Gastrocnemius medialis (tissue), 4 donors: Measurements from ENCODE around the gene ST8SIA5. TPM values are rescaled to one million over a fixed set of nuclear protein-coding genes. Genes with fewer than 3 reads are reported as not detected.

Experiments used
- ATAC-seq, 2 donors: fragments of 150-250 bp; one replicate each; pipeline ENCODE4 v1.9.1; 2016
- DNase-seq, 2 donors: peaks; one replicate each; pipeline ENCODE4 v3.0.0-alpha.2; 2019
- H3K27ac ChIP-seq, 4 donors: fragments of 200-600 bp; sonication (generic); 1 replicate in 1 of 4; 2 replicates in 3 of 4; pipeline ENCODE4 v1.5.1; 2016 to 2018; ENCODE audit warnings: mild to moderate bottlenecking in 2 of 4, moderate library complexity in 1 of 4
- H3K27me3 ChIP-seq, 3 donors: fragments of 200-600 bp; sonication (generic) in 2 of 3; 1 replicate in 1 of 3; 2 replicates in 2 of 3; pipeline versions ENCODE4 v1.5.1 to v1.6.0; 2016 to 2019; ENCODE audit warnings: mild to moderate bottlenecking in 1 of 3, moderate library complexity in 1 of 3
- H3K36me3 ChIP-seq, 2 donors: fragments of 200-600 bp; sonication (generic) in 1 of 2; one replicate each; pipeline ENCODE4 v1.5.1; 2017 to 2018
- H3K4me1 ChIP-seq, 2 donors: fragments of 200-600 bp; sonication (generic) in 1 of 2; one replicate each; pipeline ENCODE4 v1.5.1; 2016 to 2017; ENCODE audit warnings: mild to moderate bottlenecking in 2 of 2
- H3K4me3 ChIP-seq, 4 donors: fragments of 200-600 bp; sonication (generic) in 3 of 4; 1 replicate in 1 of 4; 2 replicates in 3 of 4; pipeline ENCODE4 v1.5.1; 2016 to 2019; ENCODE audit warnings: mild to moderate bottlenecking in 2 of 4
- H3K9me3 ChIP-seq, 3 donors: fragments of 200-600 bp; sonication (generic) in 2 of 3; 1 replicate in 1 of 3; 2 replicates in 2 of 3; pipeline ENCODE4 v1.5.1; 2016 to 2019
- CTCF ChIP-seq, 5 experiments: fragments of 450-650 bp in 3 of 5; fragments of 200-600 bp in 2 of 5; sonication (generic) in 2 of 5; IDR thresholded peaks in 4 of 5; conservative IDR thresholded peaks in 1 of 5; 1 replicate in 4 of 5; 2 replicates in 1 of 5; pipeline ENCODE4 v1.5.1; 2016 to 2019; ENCODE audit warnings: antibody characterized with exemption in 5 of 5, mild to moderate bottlenecking in 3 of 5, moderate library complexity in 3 of 5
- POLR2A ChIP-seq, 2 donors: fragments of 450-650 bp; IDR thresholded peaks; one replicate each; pipeline ENCODE4 v1.6.1; 2017; ENCODE audit warnings: antibody characterized with exemption in 2 of 2, mild to moderate bottlenecking in 2 of 2, moderate library complexity in 2 of 2
- in situ Hi-C, 4 donors: fragments of 200-750 bp; cut with MboI; loops; one replicate each; pipeline versions ENCODE4 v1.15.0 to v1.8.0; 2017; ENCODE audit warnings: low sequenced_read_pairs in 4 of 4
- intact Hi-C: fragments of 100-400 bp; cut with DNase I; formaldehyde crosslinking; loops from one replicate; pipeline ENCODE4 v1.15.1; 2023; ENCODE audit warnings: low total_unique reads
- total RNA-seq, 4 donors: library from RNA; depleted of rRNA; stranded (reverse); fragments of >200 nt; gene quantifications; one replicate each; pipeline versions ENCODE4 v1.1.0 to v1.2.3, GENCODE V29; 2016

ST8SIA5 gene
- total RNA-seq, 4 donors from 2014 or later = 1.7 to 7.7 (median 3.6) TPM

GRCh38 chr18:46738491-46738890 lies 18.4 kb downstream of the ST8SIA5 start:
- H3K27ac ChIP-seq = no peak overlapping the region
- ATAC-seq (no peak), DNase-seq (no peak)
- no peak for TF ChIP-seq CTCF (IDR thresholded peaks at IDR 0.05 in 4 of 5, conservative IDR thresholded peaks at IDR 0.05 in 1 of 5)
- in situ Hi-C loops (no loop called here), intact Hi-C loops (no loop called here)
- no peaks in the 10 kb centered on the region for H3K9me3 ChIP-seq
- H3K4me3 ChIP-seq = no peak overlapping the region
- no peaks in the 10 kb centered on the region for H3K27me3 ChIP-seq
- no peaks in the 10 kb centered on the region for H3K36me3 ChIP-seq
- H3K4me1 ChIP-seq = no peaks in the 10 kb centered on the region

GRCh38 chr18:46736736-46737135 lies 20.1 kb downstream of the ST8SIA5 start:
- in situ Hi-C loops (no loop called here), intact Hi-C loops (no loop called here)
- no peak for TF ChIP-seq CTCF (IDR thresholded peaks at IDR 0.05 in 4 of 5, conservative IDR thresholded peaks at IDR 0.05 in 1 of 5)
- TF ChIP-seq POLR2A (IDR thresholded peaks at IDR 0.05) = no peak
- Histone ChIP-seq H3K4me3 (no peak overlapping the region), H3K27ac (no peak overlapping the region), H3K4me1 (no peaks in the 10 kb centered on the region), H3K27me3 (no peaks in the 10 kb centered on the region), H3K9me3 (no peaks in the 10 kb centered on the region), H3K36me3 (no peaks in the 10 kb centered on the region)
- ATAC-seq (no peak), DNase-seq (no peak)

- no peaks in the 10 kb centered on the region for H3K36me3 ChIP-seq
- H3K27me3 ChIP-seq = no peaks in the 10 kb centered on the region
- DNase-seq = no peak
- no peaks in the 10 kb centered on the region for H3K4me1 ChIP-seq
- no peak for ATAC-seq
- no peak for TF ChIP-seq POLR2A (IDR thresholded peaks at IDR 0.05)
- TF ChIP-seq CTCF (IDR thresholded peaks at IDR 0.05 in 4 of 5, conservative IDR thresholded peaks at IDR 0.05 in 1 of 5) = no peak
- no peak overlapping the region for H3K27ac ChIP-seq
- in situ Hi-C loops (no loop called here), intact Hi-C loops (no loop called here)
- H3K4me3 ChIP-seq = no peak overlapping the region
- H3K9me3 ChIP-seq = no peaks in the 10 kb centered on the region
Measured at GRCh38 chr18:46736135-46736534, 20.7 kb downstream of the ST8SIA5 start.

GRCh38 chr18:46734981-46735380 lies 21.9 kb downstream of the ST8SIA5 start:
- no peaks in the 10 kb centered on the region for H3K27me3 ChIP-seq
- H3K4me1 ChIP-seq = no peaks in the 10 kb centered on the region
- no peak overlapping the region for H3K27ac ChIP-seq
- H3K4me3 ChIP-seq = no peak overlapping the region
- TF ChIP-seq CTCF (IDR thresholded peaks at IDR 0.05 in 4 of 5, conservative IDR thresholded peaks at IDR 0.05 in 1 of 5) (no peak), POLR2A (IDR thresholded peaks at IDR 0.05) (no peak)
- ATAC-seq (no peak), DNase-seq (no peak)
- in situ Hi-C loops = no loop called here
- H3K36me3 ChIP-seq = peaks cover 0 to 5% of the 10 kb centered on the region in 2 donors
- no peaks in the 10 kb centered on the region for H3K9me3 ChIP-seq
- intact Hi-C loops = no loop called here

GRCh38 chr18:46733872-46734271 lies 23.0 kb downstream of the ST8SIA5 start:
- ATAC-seq = no peak
- H3K9me3 ChIP-seq = no peaks in the 10 kb centered on the region
- H3K27me3 ChIP-seq = no peaks in the 10 kb centered on the region
- DNase-seq = no peak
- no peak overlapping the region for H3K27ac ChIP-seq
- TF ChIP-seq POLR2A (IDR thresholded peaks at IDR 0.05) (no peak), CTCF (IDR thresholded peaks at IDR 0.05 in 4 of 5, conservative IDR thresholded peaks at IDR 0.05 in 1 of 5) (no peak)
- intact Hi-C loops (no loop called here), in situ Hi-C loops (no loop called here)
- peaks cover 0 to 9% of the 10 kb centered on the region in 2 donors for H3K36me3 ChIP-seq
- no peak overlapping the region for H3K4me3 ChIP-seq
- H3K4me1 ChIP-seq = no peaks in the 10 kb centered on the region
